Activated CD4-positive, alpha-beta T cell treated with anti-CD3 and anti-CD28 coated beads, Interleukin-2, amount 50 U/mL, for 1 hour (primary cell): Measurements from ENCODE around the gene SGTA.
A peak's percentile ranks its signal among the peaks of the same experiment; 100 is the strongest.

Experiments
- DNase-seq: peaks from one replicate; pipeline ENCODE4 v3.0.0-alpha.2; 2020

The SGTA gene

GRCh38 chr19:2744113-2744512 lies 39.0 kb downstream of the SGTA start:
- DNase-seq = no peak

GRCh38 chr19:2743099-2743498 lies 40.0 kb downstream of the SGTA start:
- DNase-seq = no peak

GRCh38 chr19:2740314-2740656 lies 42.8 kb downstream of the SGTA start:
- DNase-seq = no peak

GRCh38 chr19:2739602-2740313 lies 43.3 kb downstream of the SGTA start, which contains the start of gene SLC39A3:
SLC39A3 (minus strand) TSS chr19:2740017; CDS start chr19:2737257, 2,760 bp downstream.
- peak; percentile 99 for DNase-seq

GRCh38 chr19:2736550-2737190 lies 46.4 kb downstream of the SGTA start:
- DNase-seq = no peak

- no peak for DNase-seq
Measured at GRCh38 chr19:2735374-2735773, 47.7 kb downstream of the SGTA start.

GRCh38 chr19:2734589-2735288 lies 48.3 kb downstream of the SGTA start:
- DNase-seq = no peak

- DNase-seq = no peak
Measured at GRCh38 chr19:2733930-2734588, 49.0 kb downstream of the SGTA start.

GRCh38 chr19:2732883-2733282 lies 50.2 kb downstream of the SGTA start:
- no peak for DNase-seq

- no peak for DNase-seq
Measured at GRCh38 chr19:2732157-2732725, 50.8 kb downstream of the SGTA start.

- no peak for DNase-seq
Measured at GRCh38 chr19:2731181-2731995, 51.7 kb downstream of the SGTA start.

GRCh38 chr19:2729943-2730818 lies 52.9 kb downstream of the SGTA start:
- DNase-seq = no peak

GRCh38 chr19:2728783-2729387 lies 54.2 kb downstream of the SGTA start:
- no peak for DNase-seq

GRCh38 chr19:2727640-2727944 lies 55.5 kb downstream of the SGTA start:
- DNase-seq = no peak

- DNase-seq = no peak
Measured at GRCh38 chr19:2726904-2727639, 56.0 kb downstream of the SGTA start.

GRCh38 chr19:2726160-2726855 lies 56.8 kb downstream of the SGTA start:
- no peak for DNase-seq

GRCh38 chr19:2724148-2724557 lies 58.9 kb downstream of the SGTA start:
- DNase-seq = no peak

- DNase-seq = no peak
Measured at GRCh38 chr19:2723747-2724146, 59.3 kb downstream of the SGTA start.

GRCh38 chr19:2723345-2723715 lies 59.7 kb downstream of the SGTA start:
- DNase-seq = no peak
